ENCODE measurements around the gene EIF2S3B.

Gene EIF2S3B

GRCh38 chr12:10554756-10555481 lies 49.2 kb downstream of the EIF2S3B start:
- DNase-seq, result no peak

- DNase-seq, result no peak
Observed at GRCh38 chr12:10557329-10557728, 51.6 kb downstream of the EIF2S3B start.

- no peak for DNase-seq
Observed at GRCh38 chr12:10557766-10558165, 52.1 kb downstream of the EIF2S3B start.

Measured in NCI-H748 treated with DMSO at 0.1 percent for 48 hours (cell line).